ENCODE results near the gene GLP1R. TPM values are rescaled to one million over a fixed set of nuclear protein-coding genes. Genes with fewer than 3 reads are reported as not detected.
A peak's percentile ranks its signal among the peaks of the same experiment; 100 is the strongest.

Gene GLP1R
- total RNA-seq, 1 experiment from 2014 or later = not detected

- DNase-seq (ENCODE audit: low read depth, low spot score) (no peak), ATAC-seq (no peak)
- Histone ChIP-seq H3K27ac (ENCODE audit: low read depth, low read length) (no peak overlapping the region), H3K4me3 (replicated peaks in 1 of 2; ENCODE audit: low read depth in 1 of 2, low read length in 2 of 2) (peak overlapping the region; percentile 54 to 59; a peak in 3 of 4 replicates), H2AFZ (ENCODE audit: low read depth, low read length, poor library complexity, severe bottlenecking) (no peak overlapping the region), H3K79me2 (ENCODE audit: insufficient read depth, low read length) (no peaks in the 10 kb centered on the region), H3K36me3 (ENCODE audit: control insufficient read depth in 1 of 2, insufficient read depth in 2 of 2, low read length in 2 of 2) (no peaks in the 10 kb centered on the region), H4K20me1 (ENCODE audit: insufficient read depth) (no peaks in the 10 kb centered on the region), H3K4me1 (ENCODE audit: control insufficient read depth in 1 of 2, insufficient read depth in 2 of 2, low read length in 2 of 2) (peaks cover 2 to 22% of the 10 kb centered on the region in 2 experiments; a peak in 2 of 4 replicates), H3K9ac (ENCODE audit: low read length) (peak overlapping the region; percentile 62; the same call in 1 of the 2 replicates), H3K4me2 (ENCODE audit: low read length) (peak overlapping the region; percentile 86), H3K9me2 (ENCODE audit: insufficient read depth) (no peaks in the 10 kb centered on the region), H3K27me3 (ENCODE audit: insufficient read depth, low read length) (no peaks in the 10 kb centered on the region), H3K9me3 (ENCODE audit: control insufficient read depth in 1 of 2, insufficient read depth in 1 of 2, low read depth in 1 of 2, low read length in 2 of 2) (no peaks in the 10 kb centered on the region)
- TSS peak; percentile 53 for BruUV-seq (replicated peaks)
- intact Hi-C loops (cut with micrococcal nuclease) = no loop called here
- RAD21 ChIA-PET (ENCODE audit: low non-redundant PET in 1 of 2, low total read pairs in 2 of 2, uncharacterized antibody in 2 of 2, unreplicated experiment in 2 of 2) = no interaction called here
- no peak for TF ChIP-seq POLR2A (IDR thresholded peaks at IDR 0.05; ENCODE audit: borderline replicate concordance, extremely low read depth, insufficient read depth, insufficient read length)
- no peak for TF ChIP-seq SP1 (IDR thresholded peaks at IDR 0.05; ENCODE audit: low read depth)
- TF ChIP-seq EZH2 (IDR thresholded peaks at IDR 0.05) = no peak
- no peak for TF ChIP-seq SRF (IDR thresholded peaks at IDR 0.05; ENCODE audit: low read depth)
- CTCF ChIA-PET = interaction anchor here (1.1 to 1.3 kb wide), 2 partner anchors 142 to 189 kb away, joined by 3 to 4 read pairs; no protein-coding TSS in a partner anchor
- POLR2A ChIA-PET = no interaction called here
Observed at GRCh38 chr6:39113788-39114187, 65.2 kb downstream of the GLP1R start.

GRCh38 chr6:39114388-39114703 is 65.8 kb downstream of the GLP1R start:
- Histone ChIP-seq H3K9ac (ENCODE audit: low read length) (peak overlapping the region; percentile 62), H3K36me3 (ENCODE audit: control insufficient read depth in 1 of 2, insufficient read depth in 2 of 2, low read length in 2 of 2) (no peaks in the 10 kb centered on the region), H3K9me2 (ENCODE audit: insufficient read depth) (no peaks in the 10 kb centered on the region), H3K27me3 (ENCODE audit: insufficient read depth, low read length) (no peaks in the 10 kb centered on the region), H3K27ac (ENCODE audit: low read depth, low read length) (peak overlapping the region; percentile 77), H2AFZ (ENCODE audit: low read depth, low read length, poor library complexity, severe bottlenecking) (peak overlapping the region; percentile 66), H3K4me1 (ENCODE audit: control insufficient read depth in 1 of 2, insufficient read depth in 2 of 2, low read length in 2 of 2) (peaks cover 2 to 22% of the 10 kb centered on the region in 2 experiments; a peak in 2 of 4 replicates), H3K4me3 (replicated peaks in 1 of 2; ENCODE audit: low read depth in 1 of 2, low read length in 2 of 2) (peak overlapping the region; percentile 54 to 59), H3K4me2 (ENCODE audit: low read length) (peak overlapping the region; percentile 86), H3K79me2 (ENCODE audit: insufficient read depth, low read length) (no peaks in the 10 kb centered on the region), H3K9me3 (ENCODE audit: control insufficient read depth in 1 of 2, insufficient read depth in 1 of 2, low read depth in 1 of 2, low read length in 2 of 2) (no peaks in the 10 kb centered on the region), H4K20me1 (ENCODE audit: insufficient read depth) (no peaks in the 10 kb centered on the region)
- ChIA-PET POLR2A (interaction anchor here (1.3 kb wide), 1 partner anchor 12 kb away, joined by 7 read pairs; no protein-coding TSS in a partner anchor), RAD21 (ENCODE audit: low non-redundant PET in 1 of 2, low total read pairs in 2 of 2, uncharacterized antibody in 2 of 2, unreplicated experiment in 2 of 2) (no interaction called here), CTCF (interaction anchor here (1.1 to 1.3 kb wide), 3 partner anchors 13 to 189 kb away, joined by 3 to 6 read pairs (median 4); no protein-coding TSS in a partner anchor)
- TF ChIP-seq EZH2phosphoT487 (IDR thresholded peaks at IDR 0.05; ENCODE audit: borderline replicate concordance) (no peak), POLR2AphosphoS5 (IDR thresholded peaks at IDR 0.05; ENCODE audit: low read depth, low read length) (no peak), CBX3 (IDR thresholded peaks at IDR 0.05; ENCODE audit: low read depth) (no peak), EGR1 (IDR thresholded peaks at IDR 0.05; ENCODE audit: low read depth) (no peak)
- no peak for DNase-seq (ENCODE audit: low read depth, low spot score)
- no TSS peak for BruUV-seq (replicated peaks)
- peak; percentile 41 for ATAC-seq
- intact Hi-C loops (cut with micrococcal nuclease) = no loop called here
